ENCODE measurements around the gene GRM8.

DNA sequence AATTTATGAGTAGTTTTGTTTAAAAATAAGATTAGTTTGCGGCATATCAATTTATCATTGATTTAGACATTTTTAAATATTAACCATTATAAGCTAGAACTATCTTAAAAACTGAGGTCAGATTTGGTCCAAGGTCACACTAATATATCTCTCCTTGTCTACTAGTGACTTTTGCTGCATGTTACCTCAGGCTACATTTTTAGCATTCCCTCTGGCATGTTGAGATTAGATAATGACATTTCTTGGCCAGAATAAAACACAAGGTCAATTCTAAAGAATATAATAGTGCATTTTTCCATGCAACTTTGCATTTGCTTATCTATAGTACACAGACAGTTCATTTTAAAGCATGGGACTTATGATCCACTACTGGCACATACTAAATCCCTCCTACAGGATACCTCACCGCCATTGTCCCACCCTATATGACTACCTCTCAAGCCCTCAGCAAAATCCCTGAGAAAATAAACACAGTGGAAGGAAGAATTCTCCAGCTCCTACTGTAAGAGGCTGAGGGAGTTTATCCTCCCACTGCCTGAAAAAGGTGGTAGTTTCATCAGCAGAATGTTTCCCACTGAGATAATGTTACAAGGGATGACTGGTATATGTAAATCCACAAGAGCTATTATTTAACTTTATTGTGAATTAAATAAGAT is 816.4 kb downstream of the GRM8 start:
- no peak for TF ChIP-seq CTCF (IDR thresholded peaks at IDR 0.05; ENCODE audit: low read length)
- TF ChIP-seq EZH2 (IDR thresholded peaks at IDR 0.05; ENCODE audit: borderline replicate concordance, low read length): no peak
